ENCODE data around the gene AKNA. TPM values are rescaled to one million over a fixed set of nuclear protein-coding genes. Genes with fewer than 3 reads are reported as not detected.

Gene AKNA
- total RNA-seq, 4 donors from 2014 or later: 8.8 to 24.3 (median 19.0) TPM

GRCh38 chr9:114388764-114389375 lies 1.1 kb upstream of the AKNA start:
- no peaks in the 10 kb centered on the region for H3K27me3 ChIP-seq
- no peaks in the 10 kb centered on the region for H3K9me3 ChIP-seq
- peak overlapping the region in 1 of 2 donors; percentile 56 for H3K4me3 ChIP-seq
- TF ChIP-seq POLR2A (IDR thresholded peaks at IDR 0.05) (no peak), POLR2AphosphoS5 (IDR thresholded peaks at IDR 0.05) (no peak), CTCF (IDR thresholded peaks at IDR 0.05) (no peak), EP300 (IDR thresholded peaks at IDR 0.05) (no peak)
- peaks cover 0 to 92% (median 49%) of the 10 kb centered on the region in 3 donors for H3K4me1 ChIP-seq
- 75 to 84% methylated on average over 7 to 8 of the region's 9 CpGs for WGBS, 2 donors (ENCODE audit: low coverage in 1 of 2)
- no peak for ATAC-seq
- H3K27ac ChIP-seq: peak overlapping the region in 3 of 4 donors; percentile 81 to 91 (median 82)
- H3K36me3 ChIP-seq: no peaks in the 10 kb centered on the region

- Histone ChIP-seq H3K27me3 (no peaks in the 10 kb centered on the region), H3K9me3 (no peaks in the 10 kb centered on the region), H3K36me3 (no peaks in the 10 kb centered on the region), H3K4me1 (peaks cover 0 to 92% (median 53%) of the 10 kb centered on the region in 3 donors), H3K27ac (peak overlapping the region; percentile 47 to 91 (median 82)), H3K4me3 (peak overlapping the region; percentile 43 to 56)
- TF ChIP-seq EP300 (IDR thresholded peaks at IDR 0.05) (no peak), POLR2A (IDR thresholded peaks at IDR 0.05) (no peak), POLR2AphosphoS5 (IDR thresholded peaks at IDR 0.05) (no peak)
- no peak for ATAC-seq
- 52 to 83% methylated on average over 3 to 6 of the region's 9 CpGs for WGBS, 2 donors (ENCODE audit: low coverage in 1 of 2)
Measured at GRCh38 chr9:114388357-114388682, 538 bp upstream of the AKNA start.

- ATAC-seq: peak; percentile 14
- 4% methylated on average over 5 of the region's 18 CpGs; no CpG with 5 or more reads in 1 of the 2 donors for WGBS, 2 donors (ENCODE audit: low coverage in 1 of 2)
- TF ChIP-seq EP300 (IDR thresholded peaks at IDR 0.05) (no peak), POLR2A (IDR thresholded peaks at IDR 0.05) (no peak), POLR2AphosphoS5 (IDR thresholded peaks at IDR 0.05) (no peak), CTCF (IDR thresholded peaks at IDR 0.05) (no peak)
- Histone ChIP-seq H3K36me3 (no peaks in the 10 kb centered on the region), H3K9me3 (no peaks in the 10 kb centered on the region), H3K4me1 (peaks cover 0 to 92% (median 58%) of the 10 kb centered on the region in 3 donors), H3K27ac (peak overlapping the region; percentile 47 to 91 (median 82)), H3K4me3 (peak overlapping the region; percentile 43 to 56), H3K27me3 (no peaks in the 10 kb centered on the region)
Measured at GRCh38 chr9:114386886-114387679, 699 bp downstream of the AKNA start.

DNA sequence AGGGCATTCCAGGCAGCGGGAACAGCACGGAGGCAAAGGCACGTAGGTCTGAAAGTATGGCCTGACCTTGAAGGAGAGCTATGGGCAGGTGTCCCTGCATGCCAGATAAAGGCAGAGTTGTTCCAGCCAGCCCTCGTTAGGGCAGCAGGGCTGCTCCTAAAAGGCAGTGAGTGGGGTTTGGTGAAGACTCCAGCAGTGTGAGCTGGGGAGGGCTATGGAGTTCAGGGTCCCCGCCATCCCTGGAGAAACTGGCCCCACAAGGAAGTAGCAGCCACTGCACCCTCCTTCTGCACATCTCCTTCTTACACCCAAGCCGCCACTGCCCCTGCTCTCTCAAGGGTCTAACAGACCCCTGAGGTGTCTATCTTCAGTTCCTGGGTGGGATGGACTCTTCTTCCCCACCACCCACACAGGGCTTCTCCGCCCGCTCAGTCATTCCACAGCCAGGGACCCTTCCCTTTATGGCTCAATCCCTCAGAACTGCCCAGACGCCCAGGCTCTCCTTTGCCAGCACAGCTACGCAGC lies 1.4 kb downstream of the AKNA start:
- no peaks in the 10 kb centered on the region for H3K9me3 ChIP-seq
- peaks cover 0 to 94% (median 58%) of the 10 kb centered on the region in 3 donors for H3K4me1 ChIP-seq
- WGBS, 2 donors (ENCODE audit: low coverage in 1 of 2): 33 to 40% methylated on average over 1 to 9 of the region's 10 CpGs
- H3K4me3 ChIP-seq: peak overlapping the region; percentile 43 to 56
- no peak for ATAC-seq
- TF ChIP-seq POLR2A (IDR thresholded peaks at IDR 0.05): no peak
- TF ChIP-seq POLR2AphosphoS5 (IDR thresholded peaks at IDR 0.05): no peak
- TF ChIP-seq EP300 (IDR thresholded peaks at IDR 0.05): no peak
- TF ChIP-seq CTCF (IDR thresholded peaks at IDR 0.05): no peak
- no peaks in the 10 kb centered on the region for H3K36me3 ChIP-seq
- peak overlapping the region in 3 of 4 donors; percentile 81 to 91 (median 82) for H3K27ac ChIP-seq
- H3K27me3 ChIP-seq: no peaks in the 10 kb centered on the region

DNA sequence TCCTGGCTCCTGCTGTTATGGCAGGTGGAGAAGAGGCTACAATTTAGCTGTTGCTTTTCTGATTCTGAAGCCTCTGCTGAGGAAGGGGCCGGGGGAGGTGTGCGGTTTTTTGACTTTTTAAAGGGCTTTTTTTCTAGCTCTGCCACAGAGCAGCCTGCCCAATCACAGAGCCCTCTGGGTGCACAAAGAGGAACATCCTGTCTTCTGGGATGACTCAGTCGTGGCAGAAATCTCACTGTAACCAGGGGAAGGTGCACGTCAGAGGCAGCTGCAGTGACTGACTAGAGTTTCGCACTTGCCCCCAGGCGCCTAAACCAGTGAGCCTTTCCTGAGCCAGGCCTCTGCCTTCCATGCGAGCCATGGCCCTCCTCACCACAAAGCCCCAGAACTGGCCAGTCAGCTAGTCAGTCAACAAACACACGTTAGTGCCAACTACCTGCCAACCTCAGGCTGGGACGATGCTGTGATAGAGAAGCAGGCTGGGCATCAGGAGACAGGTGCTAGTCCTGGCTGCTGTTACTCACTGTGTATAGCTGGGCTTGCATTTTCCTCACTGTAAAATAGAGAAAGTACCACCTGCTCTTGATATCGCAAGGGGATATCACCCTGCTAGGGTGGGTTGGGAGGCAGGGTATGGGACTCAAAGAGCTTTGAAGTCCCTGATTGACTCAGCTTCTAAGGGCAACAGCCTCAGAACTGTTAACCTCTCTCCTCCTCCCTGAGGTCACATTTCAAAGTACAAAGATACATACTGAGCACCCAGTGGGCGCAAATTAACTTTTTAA lies 2.2 kb downstream of the AKNA start:
- TF ChIP-seq POLR2AphosphoS5 (IDR thresholded peaks at IDR 0.05) (peak; percentile 50), CTCF (IDR thresholded peaks at IDR 0.05) (no peak), EP300 (IDR thresholded peaks at IDR 0.05) (no peak), POLR2A (IDR thresholded peaks at IDR 0.05) (peak; percentile 19 to 33)
- Histone ChIP-seq H3K9me3 (no peaks in the 10 kb centered on the region), H3K27ac (peak overlapping the region; percentile 29 to 91 (median 82)), H3K4me1 (peaks cover 0 to 88% (median 58%) of the 10 kb centered on the region in 3 donors), H3K27me3 (no peaks in the 10 kb centered on the region), H3K4me3 (peak overlapping the region in 1 of 2 donors; percentile 56), H3K36me3 (peaks cover 0 to 8% of the 10 kb centered on the region in 2 donors)
- WGBS, 2 donors (ENCODE audit: low coverage in 1 of 2): 49 to 80% methylated on average over 1 to 2 of the region's 11 CpGs
- ATAC-seq: peak; percentile 66
